Neuronal stem cell (in vitro differentiated cells): ENCODE results near the gene PRRT1.

Source experiments
- DNase-seq: peaks from one replicate; pipeline ENCODE4 v3.0.0-alpha.2; 2013; ENCODE audit warnings: low spot score
- H2AFZ ChIP-seq: one replicate; pipeline ENCODE4 v1.6.1; 2013; ENCODE audit warnings: mild to moderate bottlenecking, low read length, inconsistent platforms
- H2AK5ac ChIP-seq: 2 replicates; pipeline ENCODE4 v1.6.1; 2013; ENCODE audit warnings: low read depth, mild to moderate bottlenecking, inconsistent platforms, low read length, moderate library complexity, mixed read lengths
- H2BK120ac ChIP-seq: 2 replicates; pipeline ENCODE4 v1.6.1; 2013; ENCODE audit warnings: low read depth, mild to moderate bottlenecking, inconsistent platforms, low read length, moderate library complexity, mixed read lengths
- H2BK12ac ChIP-seq: one replicate; pipeline ENCODE4 v1.6.1; 2013; ENCODE audit warnings: low read length, inconsistent platforms
- H2BK15ac ChIP-seq: 2 replicates; pipeline ENCODE4 v1.6.1; 2013; ENCODE audit warnings: mild to moderate bottlenecking, low read length, inconsistent platforms, mixed read lengths
- H2BK5ac ChIP-seq: one replicate; pipeline ENCODE4 v1.6.1; 2013; ENCODE audit warnings: inconsistent platforms, mild to moderate bottlenecking, low read length, moderate library complexity
- H3K14ac ChIP-seq: one replicate; pipeline ENCODE4 v1.6.1; 2013; ENCODE audit warnings: low read length, inconsistent platforms
- H3K18ac ChIP-seq: 2 replicates; pipeline ENCODE4 v1.6.1; 2013; ENCODE audit warnings: low read length, inconsistent platforms
- H3K23ac ChIP-seq: 2 replicates; pipeline ENCODE4 v1.6.1; 2013; ENCODE audit warnings: low read depth, mild to moderate bottlenecking, mixed read lengths, low read length, inconsistent platforms; ENCODE audit not compliant: poor library complexity
- H3K27ac ChIP-seq: replicated peaks from 3 replicates; pipeline ENCODE4 v1.5.1; 2013; ENCODE audit warnings: low read length, inconsistent platforms
- H3K27me3 ChIP-seq, 3 experiments: 2 replicates each; pipeline ENCODE4 v1.6.1; 2013; ENCODE audit warnings: low read length in 3 of 3, mild to moderate bottlenecking in 2 of 3, inconsistent platforms in 1 of 3, low read depth in 1 of 3, mixed read lengths in 1 of 3, moderate library complexity in 1 of 3; ENCODE audit not compliant: control insufficient read depth in 3 of 3, insufficient read depth in 3 of 3
- H3K36me3 ChIP-seq, 2 donors: replicated peaks in 1 of 2; 2 replicates each; pipeline ENCODE4 v1.6.1; 2013; ENCODE audit warnings: low read length in 2 of 2; ENCODE audit not compliant: control insufficient read depth in 2 of 2, insufficient read depth in 2 of 2
- H3K4ac ChIP-seq: 2 replicates; pipeline ENCODE4 v1.6.1; 2013; ENCODE audit warnings: inconsistent platforms, mild to moderate bottlenecking, low read length, moderate library complexity
- H3K4me1 ChIP-seq, 2 donors: 1 replicate in 1 of 2; 2 replicates in 1 of 2; pipeline ENCODE4 v1.6.1; 2013; ENCODE audit warnings: low read length in 2 of 2, low read depth in 1 of 2; ENCODE audit not compliant: control insufficient read depth in 2 of 2, insufficient read depth in 1 of 2
- H3K4me2 ChIP-seq: one replicate; pipeline ENCODE4 v1.6.1; 2013; ENCODE audit warnings: mild to moderate bottlenecking, low read length, inconsistent platforms; ENCODE audit not compliant: insufficient read depth, poor library complexity, severe bottlenecking
- H3K4me3 ChIP-seq, 2 donors: 2 replicates each; pipeline ENCODE4 v1.5.1; 2013; ENCODE audit warnings: low read length in 2 of 2, mild to moderate bottlenecking in 2 of 2, inconsistent platforms in 1 of 2, moderate library complexity in 1 of 2
- H3K79me1 ChIP-seq: one replicate; pipeline ENCODE4 v1.6.1; 2013; ENCODE audit warnings: low read depth, mild to moderate bottlenecking, inconsistent platforms, low read length, moderate library complexity
- H3K9ac ChIP-seq: one replicate; pipeline ENCODE4 v1.6.1; 2013; ENCODE audit warnings: mild to moderate bottlenecking, low read depth, low read length, inconsistent platforms; ENCODE audit not compliant: poor library complexity
- H3K9me3 ChIP-seq, 2 donors: replicated peaks in 1 of 2; 2 replicates each; pipeline versions ENCODE3 to v1.6.1; 2013; ENCODE audit warnings: low read length in 2 of 2, mild to moderate bottlenecking in 2 of 2, inconsistent platforms in 1 of 2, low read depth in 1 of 2, mixed read lengths in 1 of 2, moderate library complexity in 1 of 2; ENCODE audit not compliant: control insufficient read depth in 2 of 2, insufficient read depth in 1 of 2
- H4K8ac ChIP-seq: one replicate; pipeline ENCODE4 v1.6.1; 2013; ENCODE audit warnings: low read depth, mild to moderate bottlenecking, inconsistent platforms, low read length, moderate library complexity
- H4K91ac ChIP-seq: one replicate; pipeline ENCODE4 v1.6.1; 2013; ENCODE audit warnings: low read length, low read depth, mild to moderate bottlenecking, inconsistent platforms; ENCODE audit not compliant: poor library complexity
- WGBS, 2 donors: extraction: QIAGEN DNeasy Blood & Tissue Kit; methylation state at CpG; one replicate each; pipeline ENCODE4 v1.1.7; 2013; ENCODE audit warnings: missing lambda C conversion rate in 2 of 2, mixed read lengths in 1 of 2; ENCODE audit not compliant: insufficient read length in 2 of 2, insufficient replicate concordance in 1 of 2; ENCODE audit errors: extremely low coverage in 2 of 2; 5-methylcytosine and 5-hydroxymethylcytosine counted together

PRRT1 gene

DNA sequence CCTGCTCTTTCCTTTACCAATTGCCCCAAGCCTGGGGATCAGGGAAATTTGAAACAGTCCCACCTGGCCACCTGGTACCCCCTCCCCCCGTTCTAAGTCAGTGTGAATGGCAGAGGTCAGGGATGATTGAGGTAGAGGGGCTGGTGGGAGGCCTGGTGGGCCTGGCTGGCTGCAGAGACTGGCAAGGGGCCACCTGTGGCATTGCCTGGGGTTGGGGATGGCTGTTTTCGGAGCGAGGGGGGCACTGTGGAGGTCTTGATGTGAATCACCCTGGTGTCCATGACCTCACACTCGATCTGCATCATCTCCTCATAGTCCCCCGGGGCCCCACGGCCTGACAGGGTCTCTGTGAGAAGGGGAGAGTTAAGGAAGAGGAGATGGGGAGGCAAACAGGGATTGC is 36.1 kb downstream of the PRRT1 start:
- Histone ChIP-seq H2AFZ (no peak overlapping the region), H3K18ac (no peak overlapping the region), H3K27ac (no peak overlapping the region), H3K79me1 (peaks cover 2% of the 10 kb centered on the region), H2BK15ac (no peak overlapping the region), H2AK5ac (no peak overlapping the region), H3K4ac (no peak overlapping the region), H3K4me2 (no peak overlapping the region), H3K4me1 (peaks cover 4 to 12% of the 10 kb centered on the region in 2 donors), H3K14ac (no peak overlapping the region), H3K9ac (no peak overlapping the region), H3K4me3 (no peak overlapping the region), H3K23ac (no peak overlapping the region), H2BK5ac (no peak overlapping the region), H2BK12ac (no peak overlapping the region), H4K91ac (no peak overlapping the region), H3K27me3 (no peaks in the 10 kb centered on the region), H2BK120ac (no peak overlapping the region), H3K36me3 (peaks cover 41 to 54% of the 10 kb centered on the region in 2 donors), H4K8ac (no peak overlapping the region), H3K9me3 (peaks cover 0 to 2% of the 10 kb centered on the region in 2 donors)
- DNase-seq, result no peak
- no CpG with 5 or more reads among the region's 6 CpGs for WGBS, 2 donors

DNA sequence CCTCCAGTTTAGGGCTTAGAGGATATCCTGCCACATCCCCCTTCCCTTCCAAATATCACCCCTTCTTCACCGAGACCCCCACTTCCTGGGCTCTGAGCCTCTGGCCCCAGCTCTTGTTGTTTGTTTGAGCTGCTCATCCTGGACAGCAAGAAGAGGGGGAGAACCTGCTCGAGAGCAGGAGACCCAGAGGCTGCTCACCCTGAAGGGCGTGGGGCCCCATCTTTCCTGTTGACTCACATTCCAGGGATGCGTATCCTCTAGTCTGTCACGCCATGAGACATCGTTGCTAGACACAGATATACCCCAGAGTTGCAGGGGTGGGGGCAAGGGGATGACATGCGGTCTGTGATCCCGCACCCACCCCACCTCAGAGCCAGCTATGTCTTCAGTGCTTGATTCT is 36.9 kb downstream of the PRRT1 start:
- H3K36me3 ChIP-seq, result peaks cover 40 to 49% of the 10 kb centered on the region in 2 donors
- H3K79me1 ChIP-seq, result peaks cover 2% of the 10 kb centered on the region
- no peak overlapping the region for H3K4me2 ChIP-seq
- WGBS, 2 donors, result no CpG with 5 or more reads among the region's 8 CpGs
- H3K4ac ChIP-seq, result no peak overlapping the region
- no peak overlapping the region for H3K14ac ChIP-seq
- no peak overlapping the region for H4K8ac ChIP-seq
- H4K91ac ChIP-seq, result no peak overlapping the region
- no peak overlapping the region for H3K4me3 ChIP-seq
- peaks cover 4 to 12% of the 10 kb centered on the region in 2 donors for H3K4me1 ChIP-seq
- H3K9me3 ChIP-seq, result peaks cover 0 to 2% of the 10 kb centered on the region in 2 donors
- H2AFZ ChIP-seq, result no peak overlapping the region
- peaks cover 0 to 2% (median 0%) of the 10 kb centered on the region in 3 experiments for H3K27me3 ChIP-seq
- no peak overlapping the region for H3K18ac ChIP-seq
- DNase-seq, result no peak
- no peak overlapping the region for H3K27ac ChIP-seq
- no peak overlapping the region for H2BK120ac ChIP-seq
- no peak overlapping the region for H3K9ac ChIP-seq
- no peak overlapping the region for H2BK15ac ChIP-seq
- H2BK12ac ChIP-seq, result no peak overlapping the region
- H2BK5ac ChIP-seq, result no peak overlapping the region
- no peak overlapping the region for H3K23ac ChIP-seq
- H2AK5ac ChIP-seq, result no peak overlapping the region

DNA sequence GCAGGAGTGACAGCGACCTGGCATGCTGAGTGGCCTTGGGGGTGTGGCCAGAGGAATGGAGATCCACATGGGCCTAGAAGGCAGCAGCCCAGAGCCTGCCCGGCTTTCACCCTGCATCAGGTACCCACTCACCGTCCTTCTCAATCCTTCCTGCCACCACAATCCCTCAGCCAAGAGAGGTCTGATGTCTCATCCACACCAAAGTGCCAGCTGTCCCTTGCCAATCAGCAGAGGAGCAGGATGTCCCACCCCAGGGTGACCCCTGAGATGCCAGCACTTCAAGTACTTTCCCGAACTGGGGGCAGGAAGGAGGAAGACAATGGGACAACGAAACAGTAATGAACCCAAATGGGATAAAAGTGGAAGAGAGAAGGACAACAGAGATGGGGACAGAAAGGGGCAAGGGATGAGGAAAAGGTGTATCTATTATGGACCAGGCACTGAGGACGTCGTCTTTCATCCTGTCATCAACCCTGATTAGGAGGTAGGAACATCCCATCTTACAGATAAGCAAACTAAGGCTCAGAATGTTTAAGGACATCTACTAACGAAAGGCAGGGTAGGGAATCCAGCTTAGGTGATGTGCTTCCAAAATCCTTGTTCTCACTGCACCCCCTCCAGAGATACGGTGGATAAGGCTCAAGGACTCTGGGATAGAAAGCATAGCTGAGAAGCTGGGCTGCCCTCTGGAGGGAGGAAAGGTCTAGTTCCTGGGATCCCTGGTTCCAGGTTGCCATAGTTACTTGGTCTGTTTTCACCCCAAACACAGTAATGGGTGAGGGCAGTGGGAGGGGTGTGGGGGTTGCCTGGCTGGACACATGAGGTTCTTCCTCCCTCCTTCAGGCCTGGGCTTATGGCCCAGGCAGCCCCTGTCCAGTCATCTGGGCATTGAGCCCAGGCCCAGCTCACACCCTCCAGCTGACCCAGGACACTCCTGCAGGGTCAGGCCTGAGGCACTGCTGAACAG is 38.1 kb downstream of the PRRT1 start:
- no peak overlapping the region for H3K4ac ChIP-seq
- H3K4me2 ChIP-seq, result no peak overlapping the region
- H3K9me3 ChIP-seq, result peaks cover 0 to 2% of the 10 kb centered on the region in 2 donors
- H2BK5ac ChIP-seq, result no peak overlapping the region
- no CpG with 5 or more reads among the region's 9 CpGs for WGBS, 2 donors
- H3K23ac ChIP-seq, result peak overlapping the region; percentile 30
- no peak overlapping the region for H4K91ac ChIP-seq
- H3K4me3 ChIP-seq, result no peak overlapping the region
- no peak overlapping the region for H2AFZ ChIP-seq
- H2BK12ac ChIP-seq, result no peak overlapping the region
- peaks cover 36 to 40% of the 10 kb centered on the region in 2 donors for H3K36me3 ChIP-seq
- DNase-seq, result peak; percentile 56
- no peak overlapping the region for H3K9ac ChIP-seq
- peaks cover 0 to 9% (median 0%) of the 10 kb centered on the region in 3 experiments for H3K27me3 ChIP-seq
- H3K4me1 ChIP-seq, result peaks cover 8 to 13% of the 10 kb centered on the region in 2 donors
- H2BK120ac ChIP-seq, result no peak overlapping the region
- H2AK5ac ChIP-seq, result no peak overlapping the region
- H3K27ac ChIP-seq, result no peak overlapping the region
- H3K14ac ChIP-seq, result no peak overlapping the region
- H2BK15ac ChIP-seq, result no peak overlapping the region
- H4K8ac ChIP-seq, result no peak overlapping the region
- H3K18ac ChIP-seq, result peak overlapping the region; percentile 64
- peaks cover 2% of the 10 kb centered on the region for H3K79me1 ChIP-seq

DNA sequence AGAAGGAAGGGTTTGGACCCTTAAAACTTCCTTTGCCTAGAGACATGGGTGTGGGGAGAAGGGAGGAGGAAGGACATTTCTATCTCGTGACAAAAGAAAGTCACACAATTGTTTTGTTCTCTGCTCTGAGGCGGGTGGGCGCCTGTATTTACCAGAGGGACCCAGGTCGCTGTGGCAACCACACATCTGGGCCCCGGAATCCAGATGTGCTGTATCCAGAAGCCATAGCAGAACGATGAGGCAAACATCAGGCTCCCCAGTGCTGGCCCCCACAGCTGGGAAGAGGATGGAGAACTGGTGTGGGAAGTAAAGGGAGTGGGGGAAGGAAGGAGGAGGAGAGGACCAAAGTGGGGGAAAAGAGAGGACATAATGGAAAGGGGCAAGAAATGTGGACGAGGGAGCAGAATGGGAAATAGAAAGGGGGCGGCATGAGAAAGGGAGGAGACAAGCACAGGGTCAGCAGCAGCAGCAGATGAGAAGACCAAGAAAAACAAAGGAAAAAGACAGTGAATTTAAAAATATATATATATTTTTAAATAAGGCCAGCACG is 39.2 kb downstream of the PRRT1 start:
- Histone ChIP-seq H3K4me1 (peaks cover 15 to 22% of the 10 kb centered on the region in 2 donors), H2AK5ac (no peak overlapping the region), H3K18ac (no peak overlapping the region), H3K9ac (no peak overlapping the region), H2BK5ac (no peak overlapping the region), H3K9me3 (peaks cover 0 to 2% of the 10 kb centered on the region in 2 donors), H3K79me1 (no peaks in the 10 kb centered on the region), H2BK15ac (no peak overlapping the region), H3K23ac (no peak overlapping the region), H3K4ac (no peak overlapping the region), H3K4me2 (no peak overlapping the region), H3K27me3 (peaks cover 0 to 13% (median 0%) of the 10 kb centered on the region in 3 experiments), H3K36me3 (peaks cover 27 to 30% of the 10 kb centered on the region in 2 donors), H2BK12ac (no peak overlapping the region), H2BK120ac (no peak overlapping the region), H2AFZ (no peak overlapping the region), H3K27ac (no peak overlapping the region), H3K14ac (no peak overlapping the region), H3K4me3 (no peak overlapping the region), H4K91ac (no peak overlapping the region), H4K8ac (no peak overlapping the region)
- no CpG with 5 or more reads among the region's 9 CpGs for WGBS, 2 donors
- DNase-seq, result no peak
